ACC112 (cell line): ENCODE results near the gene UBE2I.

Experiments
- H2AFZ ChIP-seq: fragments of 200-600 bp; sonication (generic); one replicate; pipeline ENCODE4 v1.6.0; 2017; ENCODE audit warnings: antibody characterized with exemption, low read length; ENCODE audit not compliant: unreplicated experiment
- H3K27ac ChIP-seq: fragments of 200-600 bp; sonication (generic); 2 replicates; pipeline ENCODE4 v1.5.1; 2014; ENCODE audit warnings: low read depth, mild to moderate bottlenecking, antibody characterized with exemption, low read length, moderate library complexity
- H3K27me3 ChIP-seq: fragments of 200-600 bp; sonication (generic); 2 replicates; pipeline ENCODE4 v1.6.1; 2014; ENCODE audit warnings: mild to moderate bottlenecking, antibody characterized with exemption, low read length, moderate library complexity, mixed read lengths; ENCODE audit not compliant: insufficient read depth
- H3K36me3 ChIP-seq: fragments of 200-600 bp; sonication (generic); 2 replicates; pipeline ENCODE4 v1.6.1; 2016; ENCODE audit warnings: mild to moderate bottlenecking, antibody characterized with exemption, low read length, moderate library complexity, mixed read lengths; ENCODE audit not compliant: insufficient read depth
- H3K4me1 ChIP-seq: fragments of 200-600 bp; sonication (generic); one replicate; pipeline ENCODE4 v1.6.1; 2016; ENCODE audit warnings: low read length, mixed read lengths; ENCODE audit not compliant: insufficient read depth, unreplicated experiment, control insufficient read depth
- H3K4me3 ChIP-seq: fragments of 200-600 bp; sonication (generic); 2 replicates; pipeline ENCODE4 v1.5.1; 2014; ENCODE audit warnings: mild to moderate bottlenecking, low read depth, low read length
- H3K79me2 ChIP-seq: fragments of 200-600 bp; sonication (generic); one replicate; pipeline ENCODE4 v1.6.0; 2016; ENCODE audit warnings: low read length; ENCODE audit not compliant: control insufficient read depth, unreplicated experiment, insufficient read depth

The UBE2I gene

DNA sequence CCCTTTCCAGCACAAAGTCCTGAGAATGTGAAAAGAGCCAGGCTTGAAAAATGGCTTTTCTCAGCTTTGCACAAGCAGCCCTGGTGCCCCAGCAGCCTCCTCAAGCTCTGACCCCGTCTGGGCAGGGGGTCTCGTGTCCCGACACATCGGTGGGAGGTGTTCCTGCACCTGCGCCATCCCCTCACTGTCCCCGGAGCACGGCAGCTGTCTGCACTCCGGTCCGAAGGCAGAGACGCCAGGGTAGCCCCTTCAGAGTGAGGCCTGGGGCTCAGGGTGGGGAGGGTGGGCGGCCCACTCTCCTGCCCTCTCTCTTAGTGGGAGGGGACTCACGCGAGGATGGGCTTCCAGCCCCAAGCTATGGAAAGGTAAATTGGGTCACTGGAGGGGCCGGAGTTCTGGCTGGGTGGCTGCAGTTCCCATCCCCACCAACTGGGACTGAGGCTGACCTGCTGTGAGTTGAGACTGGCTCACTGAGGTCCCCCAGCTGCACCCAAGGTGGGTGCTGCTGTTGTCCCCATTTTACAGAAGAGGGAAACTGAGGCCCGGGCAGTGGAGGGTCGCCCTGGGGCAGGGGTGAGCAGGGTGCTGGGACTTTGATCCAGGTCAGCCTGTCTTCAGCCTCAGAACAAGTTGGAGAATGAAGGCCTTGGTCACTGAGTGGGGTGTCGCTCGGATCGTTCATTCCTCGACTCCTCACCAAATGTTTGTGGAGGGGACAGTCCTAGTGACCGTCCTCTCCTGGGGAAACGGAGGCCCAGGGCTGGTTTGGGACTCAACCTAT, 21.7 kb downstream of the UBE2I start:
- Histone ChIP-seq H3K27ac (no peak overlapping the region), H3K36me3 (no peaks in the 10 kb centered on the region), H3K4me1 (peaks cover 11% of the 10 kb centered on the region), H3K27me3 (peaks cover 54% of the 10 kb centered on the region), H3K4me3 (peak overlapping the region; percentile 29; the same call in 1 of the 2 replicates), H3K79me2 (no peaks in the 10 kb centered on the region), H2AFZ (no peak overlapping the region)

- no peak overlapping the region for H3K27ac ChIP-seq
- no peak overlapping the region for H2AFZ ChIP-seq
- peaks cover 11% of the 10 kb centered on the region for H3K4me1 ChIP-seq
- H3K4me3 ChIP-seq, result peak overlapping the region; percentile 29; the same call in 1 of the 2 replicates
- H3K79me2 ChIP-seq, result no peaks in the 10 kb centered on the region
- H3K27me3 ChIP-seq, result peaks cover 63% of the 10 kb centered on the region
- no peaks in the 10 kb centered on the region for H3K36me3 ChIP-seq
Observed at GRCh38 chr16:1331712-1332617, 22.5 kb downstream of the UBE2I start.

DNA sequence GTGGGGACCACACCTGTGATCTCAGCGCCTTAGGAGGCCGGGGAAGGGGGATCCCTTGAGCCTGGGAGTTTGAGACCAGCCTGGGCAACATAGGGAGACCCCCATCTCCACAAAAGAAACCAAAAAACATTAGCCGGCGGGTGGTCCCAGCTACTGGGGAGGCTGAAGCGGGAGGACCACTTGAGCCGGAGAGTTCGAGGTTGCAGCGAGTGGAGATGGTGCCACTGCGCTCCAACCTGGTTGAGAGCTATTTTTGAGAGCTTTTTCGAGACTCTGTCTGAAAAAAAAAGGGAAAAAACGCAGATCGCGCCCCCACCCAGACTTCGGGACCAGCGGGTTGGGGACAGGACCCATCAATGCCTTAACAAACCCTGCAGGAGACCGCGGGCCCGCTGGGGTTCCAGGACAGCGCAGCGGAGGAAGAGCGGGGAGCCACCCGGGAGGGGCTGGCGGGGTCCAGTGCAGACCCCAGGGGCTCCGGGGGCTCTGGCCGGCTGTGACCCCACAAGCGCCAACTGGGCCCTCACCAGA, 23.2 kb downstream of the UBE2I start:
- no peak overlapping the region for H3K4me3 ChIP-seq
- peaks cover 64% of the 10 kb centered on the region for H3K27me3 ChIP-seq
- H3K79me2 ChIP-seq, result no peaks in the 10 kb centered on the region
- no peak overlapping the region for H2AFZ ChIP-seq
- peaks cover 11% of the 10 kb centered on the region for H3K4me1 ChIP-seq
- no peak overlapping the region for H3K27ac ChIP-seq
- no peaks in the 10 kb centered on the region for H3K36me3 ChIP-seq

GRCh38 chr16:1333149-1333812, 23.8 kb downstream of the UBE2I start, which contains the start of gene BAIAP3:
Gene BAIAP3 (plus strand): TSS chr16:1333645. CDS start chr16:1338550, 4,905 bp downstream.
- no peak within 1 kb of the TSS for H3K4me3 ChIP-seq

DNA sequence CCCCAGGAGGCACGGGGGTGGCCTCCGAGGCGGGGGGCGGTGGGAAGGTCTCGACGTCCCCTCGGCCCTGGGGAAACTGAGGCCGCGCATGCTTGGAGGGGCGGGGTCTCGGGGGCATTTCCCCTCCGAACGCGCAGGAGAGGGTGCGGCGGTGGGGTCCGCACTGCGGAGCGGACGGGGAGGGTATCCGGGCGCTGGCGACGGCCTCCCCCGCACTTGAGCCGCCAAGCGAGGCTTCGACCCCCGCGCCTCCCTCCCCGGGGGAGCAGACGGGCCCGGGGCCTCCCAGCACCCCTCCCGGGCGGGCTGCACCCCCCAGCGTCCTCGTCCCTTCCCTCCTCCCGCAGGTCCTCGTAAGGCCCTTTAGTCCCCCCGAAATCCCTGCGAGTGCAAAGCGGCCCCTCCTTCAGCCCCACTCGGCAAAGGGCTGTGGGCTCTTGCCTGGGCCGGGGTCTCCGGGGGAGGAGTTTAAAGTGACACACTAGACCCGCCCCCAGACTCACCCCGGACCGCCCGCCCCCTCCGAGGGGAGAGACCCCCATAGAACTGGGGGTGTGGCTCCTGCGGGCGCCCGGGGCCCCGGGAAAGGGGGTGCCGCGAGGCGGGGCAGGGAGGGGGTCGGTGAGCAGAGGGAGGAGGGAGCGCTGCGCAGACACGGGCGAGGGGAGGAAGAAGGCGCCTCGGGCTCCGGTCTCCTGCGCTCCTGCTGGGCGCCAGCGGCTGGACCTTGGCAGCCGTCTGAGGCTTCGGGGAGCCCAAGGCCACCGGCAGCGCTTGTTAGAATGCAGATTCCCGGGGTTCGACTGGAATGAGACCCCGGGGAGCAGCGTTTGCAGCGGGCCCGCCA, 24.6 kb downstream of the UBE2I start:
- Histone ChIP-seq H3K27ac (no peak overlapping the region), H3K36me3 (no peaks in the 10 kb centered on the region), H3K79me2 (no peaks in the 10 kb centered on the region), H3K27me3 (peaks cover 64% of the 10 kb centered on the region), H3K4me1 (peaks cover 11% of the 10 kb centered on the region), H2AFZ (no peak overlapping the region), H3K4me3 (no peak overlapping the region)

More at GRCh38 chr16:1333149-1333812, 23.8 kb downstream of the UBE2I start, which contains the start of gene BAIAP3:
- Histone ChIP-seq H3K27me3 (peaks cover 64% of the 10 kb centered on the region), H3K36me3 (no peaks in the 10 kb centered on the region), H2AFZ (no peak within 1 kb of the TSS), H3K27ac (no peak within 1 kb of the TSS), H3K4me1 (peaks cover 11% of the 10 kb centered on the region), H3K79me2 (no peaks in the 10 kb centered on the region)

DNA sequence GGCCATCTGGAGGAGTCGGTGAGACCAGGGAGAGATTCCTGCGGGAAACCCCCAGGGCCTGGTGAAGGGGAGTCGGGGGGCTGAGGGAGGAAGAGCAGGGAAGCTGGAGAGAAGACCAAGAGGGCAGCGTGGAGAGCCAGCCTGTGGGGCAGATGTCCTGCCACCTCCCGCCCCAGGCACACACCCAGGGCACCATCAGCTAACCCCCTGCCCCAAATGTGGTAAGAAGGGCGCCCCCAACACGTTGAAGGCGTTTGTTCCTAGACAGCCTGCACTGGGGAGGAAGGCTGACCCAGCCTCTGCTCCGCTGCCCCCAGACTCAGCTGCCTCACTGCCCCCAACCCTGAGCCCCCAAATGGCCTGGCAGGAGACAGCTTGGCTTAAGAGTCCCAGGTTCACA, 25.3 kb downstream of the UBE2I start:
- no peaks in the 10 kb centered on the region for H3K79me2 ChIP-seq
- H2AFZ ChIP-seq, result no peak overlapping the region
- H3K4me3 ChIP-seq, result no peak overlapping the region
- no peak overlapping the region for H3K27ac ChIP-seq
- peaks cover 11% of the 10 kb centered on the region for H3K4me1 ChIP-seq
- H3K36me3 ChIP-seq, result no peaks in the 10 kb centered on the region
- H3K27me3 ChIP-seq, result peaks cover 64% of the 10 kb centered on the region

DNA sequence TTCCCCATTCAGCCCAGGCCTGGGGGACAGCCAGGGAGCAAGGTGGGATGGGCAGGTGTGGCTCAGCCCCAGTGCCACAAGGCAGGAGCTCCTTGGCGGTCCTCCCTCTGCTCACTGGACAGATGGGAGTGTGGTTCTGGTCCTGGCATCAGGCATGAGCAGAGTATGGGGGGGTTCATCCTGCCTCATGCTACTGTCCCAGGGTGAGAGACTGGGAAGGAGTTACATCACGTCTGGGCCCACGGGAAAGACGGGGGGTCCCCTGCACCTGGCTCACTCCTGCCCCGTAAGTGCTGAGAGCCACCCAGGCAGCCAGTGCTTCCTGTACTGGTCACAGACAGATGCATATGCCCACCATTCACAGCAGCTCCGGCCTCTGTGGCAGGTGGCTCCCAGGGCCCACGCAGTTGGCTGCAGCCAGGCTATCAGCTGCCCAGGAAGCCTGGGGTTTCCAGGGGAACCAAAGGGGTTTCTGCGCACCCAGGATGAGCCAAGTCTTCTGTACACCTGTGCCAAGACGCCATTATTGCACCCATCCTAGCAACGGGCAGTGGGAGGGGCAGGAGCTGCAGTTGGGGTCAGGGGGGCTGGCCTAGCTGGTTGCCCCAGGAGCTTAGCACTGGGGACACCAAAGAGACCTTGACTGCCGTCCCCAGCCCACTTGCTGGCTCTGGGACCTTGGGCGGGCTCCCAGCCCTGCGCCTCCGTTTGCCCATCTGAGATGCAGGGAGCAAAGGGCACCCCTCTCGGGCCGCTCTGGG, 26.0 kb downstream of the UBE2I start:
- Histone ChIP-seq H2AFZ (no peak overlapping the region), H3K4me1 (peaks cover 11% of the 10 kb centered on the region), H3K27me3 (peaks cover 64% of the 10 kb centered on the region), H3K79me2 (no peaks in the 10 kb centered on the region), H3K4me3 (no peak overlapping the region), H3K27ac (no peak overlapping the region), H3K36me3 (no peaks in the 10 kb centered on the region)

- no peaks in the 10 kb centered on the region for H3K36me3 ChIP-seq
- no peak overlapping the region for H2AFZ ChIP-seq
- H3K4me1 ChIP-seq, result peaks cover 11% of the 10 kb centered on the region
- peaks cover 59% of the 10 kb centered on the region for H3K27me3 ChIP-seq
- H3K4me3 ChIP-seq, result no peak overlapping the region
- no peak overlapping the region for H3K27ac ChIP-seq
- no peaks in the 10 kb centered on the region for H3K79me2 ChIP-seq
Observed at GRCh38 chr16:1335996-1336395, 26.6 kb downstream of the UBE2I start.

GRCh38 chr16:1336619-1337018, 27.2 kb downstream of the UBE2I start:
- Histone ChIP-seq H3K27me3 (peaks cover 52% of the 10 kb centered on the region), H3K36me3 (no peaks in the 10 kb centered on the region), H3K4me3 (no peak overlapping the region), H3K79me2 (no peaks in the 10 kb centered on the region), H2AFZ (no peak overlapping the region), H3K27ac (no peak overlapping the region), H3K4me1 (peaks cover 7% of the 10 kb centered on the region)
